Left lung (tissue), 10 donors: ENCODE measurements around the gene EXD2. TPM values are rescaled to one million over a fixed set of nuclear protein-coding genes. Genes with fewer than 3 reads are reported as not detected.

Experiments
- ATAC-seq: fragments of 200-7000 bp; cut with Tn5 transposase; one replicate; pipeline ENCODE4 v1.9.1; 2020; ENCODE audit warnings: moderate library complexity
- DNase-seq, 4 donors: peaks; one replicate each; pipeline ENCODE4 v3.0.0-alpha.2; 2013 to 2020
- H3K27ac ChIP-seq, 2 donors: fragments of 200-600 bp; sonication (generic) in 1 of 2; one replicate each; pipeline versions ENCODE4 v1.5.0 to v1.8.0; 2020 to 2021
- H3K27me3 ChIP-seq, 2 donors: fragments of 200-600 bp; sonication (generic) in 1 of 2; one replicate each; pipeline versions ENCODE4 v1.5.0 to v1.8.0; 2020 to 2021
- H3K36me3 ChIP-seq, 2 donors: fragments of 200-600 bp; sonication (generic) in 1 of 2; one replicate each; pipeline versions ENCODE4 v1.5.0 to v1.8.0; 2020 to 2021
- H3K4me1 ChIP-seq, 2 donors: fragments of 200-600 bp; one replicate each; pipeline ENCODE4 v1.8.0; 2021
- H3K4me3 ChIP-seq, 2 donors: fragments of 200-600 bp; sonication (generic) in 1 of 2; one replicate each; pipeline versions ENCODE4 v1.5.0 to v1.8.0; 2020 to 2021; ENCODE audit warnings: mild to moderate bottlenecking in 1 of 2
- H3K9me3 ChIP-seq, 2 donors: fragments of 200-600 bp; sonication (generic) in 1 of 2; one replicate each; pipeline versions ENCODE4 v1.5.0 to v1.8.0; 2020 to 2021
- CTCF ChIP-seq, 2 donors: fragments of 200-600 bp; sonication (generic) in 1 of 2; IDR thresholded peaks; one replicate each; pipeline versions ENCODE4 v1.5.0 to v1.8.0; 2021; ENCODE audit warnings: antibody characterized with exemption in 2 of 2
- intact Hi-C, 2 donors: fragments of 100-400 bp; cut with DNase I; formaldehyde crosslinking; loops; one replicate each; pipeline versions ENCODE4 v1.11.2 to v1.14.2; 2022
- polyA plus RNA-seq, 6 donors: library from polyadenylated mRNA; unstranded; fragments of 120-200 nt; gene quantifications; one replicate each; pipeline ENCODE4 v1.2.1, GENCODE V29; 2013; ENCODE audit not compliant: insufficient read length in 6 of 6
- total RNA-seq, 2 donors: library from RNA; stranded (reverse); fragmentation: NEBNext Ultra II Directional; extraction: Animal tissue kit (Norgen Biotek cat#: 25700); gene quantifications; one replicate each; pipeline ENCODE4 v1.2.1, GENCODE V29; 2021
- donor health status: DM: no; HTN: yes; CAD: no.
- donor health status: DM: no; HTN: no; CAD: no.

The EXD2 gene
- total and polyA plus RNA-seq, 8 donors, result 24.0 to 39.0 (median 31.4) TPM

- Histone ChIP-seq H3K27me3 (no peaks in the 10 kb centered on the region), H3K27ac (peak overlapping the region; percentile 93 to 96), H3K4me1 (peaks cover 9 to 41% of the 10 kb centered on the region in 2 donors), H3K9me3 (no peaks in the 10 kb centered on the region), H3K4me3 (peak overlapping the region; percentile 78 to 96), H3K36me3 (peaks cover 0 to 18% of the 10 kb centered on the region in 2 donors)
- peak; percentile 71 for ATAC-seq
- intact Hi-C loops, result no loop called here
- DNase-seq, result peak; percentile 72 to 94 (median 81)
- TF ChIP-seq CTCF (IDR thresholded peaks at IDR 0.05), result peak; percentile 33 to 53
Observed at GRCh38 chr14:69151458-69152180, 39.7 kb upstream of the EXD2 start.

- intact Hi-C loops, result no loop called here
- H3K4me3 ChIP-seq, result peak overlapping the region; percentile 78 to 96
- no peaks in the 10 kb centered on the region for H3K9me3 ChIP-seq
- H3K27ac ChIP-seq, result peak overlapping the region; percentile 93 to 96
- H3K36me3 ChIP-seq, result peaks cover 0 to 12% of the 10 kb centered on the region in 2 donors
- ATAC-seq (peak; percentile 35), DNase-seq (peak in 3 of 4 donors; percentile 50 to 81 (median 58))
- H3K27me3 ChIP-seq, result no peaks in the 10 kb centered on the region
- TF ChIP-seq CTCF (IDR thresholded peaks at IDR 0.05), result no peak
- H3K4me1 ChIP-seq, result peaks cover 9 to 41% of the 10 kb centered on the region in 2 donors
Observed at GRCh38 chr14:69152181-69152901, 39.0 kb upstream of the EXD2 start.

GRCh38 chr14:69152902-69153151, 38.5 kb upstream of the EXD2 start, which contains the start of gene DCAF5:
TSS of gene DCAF5 (minus strand) at chr14:69153119. CDS start at chr14:69152978, 141 bp downstream.
- no peaks in the 10 kb centered on the region for H3K27me3 ChIP-seq
- ATAC-seq (no peak), DNase-seq (no peak)
- H3K27ac ChIP-seq, result peak within 1 kb of the TSS; percentile 93 to 96
- H3K36me3 ChIP-seq, result peaks cover 0 to 9% of the 10 kb centered on the region in 2 donors
- H3K4me3 ChIP-seq, result peak within 1 kb of the TSS; percentile 78 to 96
- intact Hi-C loops, result no loop called here
- TF ChIP-seq CTCF (IDR thresholded peaks at IDR 0.05), result no peak
- H3K4me1 ChIP-seq, result peaks cover 9 to 41% of the 10 kb centered on the region in 2 donors
- no peaks in the 10 kb centered on the region for H3K9me3 ChIP-seq

- ATAC-seq, result peak; percentile 89
- DNase-seq, result peak; percentile 87 to 99 (median 96)
- Histone ChIP-seq H3K9me3 (no peaks in the 10 kb centered on the region), H3K4me3 (peak overlapping the region; percentile 78 to 96), H3K36me3 (peaks cover 0 to 8% of the 10 kb centered on the region in 2 donors), H3K27ac (peak overlapping the region; percentile 93 to 96), H3K4me1 (peaks cover 9 to 41% of the 10 kb centered on the region in 2 donors), H3K27me3 (no peaks in the 10 kb centered on the region)
- intact Hi-C loops, result no loop called here
- TF ChIP-seq CTCF (IDR thresholded peaks at IDR 0.05), result no peak
Observed at GRCh38 chr14:69153152-69153872, 38.0 kb upstream of the EXD2 start.
